Endothelial cell of umbilical vein (primary cell): ENCODE measurements around the gene XIRP1. TPM values are rescaled to one million over a fixed set of nuclear protein-coding genes. Genes with fewer than 3 reads are reported as not detected.

Source experiments
- BruUV-seq: library from RNA; stranded (reverse); fragments of 400-500 nt; replicated peaks from 2 replicates; lab custom pipeline; 2021; lab: Mats Ljungman, UMichigan
- CTCF ChIA-PET: fragments of 300-600, 350-600 bp; sonication (Branson Sonifier 250); formaldehyde crosslinking; loops from one replicate; lab custom pipeline; 2021; ENCODE audit warnings: antibody characterized with exemption, inconsistent platforms; lab: Charles Lee
- POLR2A ChIA-PET: fragments of 300-600, 350-600 bp; sonication (Branson Sonifier 250); formaldehyde crosslinking; loops from one replicate; lab custom pipeline; 2021; ENCODE audit warnings: antibody characterized with exemption, inconsistent platforms; lab: Charles Lee
- DNase-seq: peaks from one replicate; pipeline ENCODE4 v3.0.0-alpha.2; 2011; ENCODE audit warnings: low read depth, low spot score
- FAIRE-seq: peaks from 2 replicates; lab custom pipeline; 2011; peaks lifted over from hg19 to GRCh38; lab: Jason Lieb, UNC
- H2AFZ ChIP-seq: 2 replicates; pipeline ENCODE4 v1.6.0; 2012; ENCODE audit warnings: low read depth, low read length, control low read depth, inconsistent platforms
- H3K27ac ChIP-seq: 2 replicates; pipeline ENCODE4 v1.5.1; 2011; ENCODE audit warnings: low read depth, mild to moderate bottlenecking, control low read depth, low read length, moderate library complexity; ENCODE audit not compliant: insufficient read depth
- H3K27me3 ChIP-seq, 2 experiments: 2 replicates each; pipeline versions ENCODE4 v1.6.0 to v1.6.1; 2011; ENCODE audit warnings: low read length in 2 of 2, mixed read lengths in 1 of 2; ENCODE audit not compliant: control insufficient read depth in 2 of 2, insufficient read depth in 2 of 2
- H3K36me3 ChIP-seq, 2 experiments: 2 replicates in 1 of 2; 3 replicates in 1 of 2; pipeline ENCODE4 v1.5.1; 2011; ENCODE audit warnings: low read length in 2 of 2, mild to moderate bottlenecking in 1 of 2, moderate library complexity in 1 of 2; ENCODE audit not compliant: control insufficient read depth in 2 of 2, insufficient read depth in 2 of 2; ENCODE audit errors: extremely low read depth in 1 of 2
- H3K4me1 ChIP-seq: 3 replicates; pipeline ENCODE4 v1.5.1; 2011; ENCODE audit warnings: mild to moderate bottlenecking, low read length; ENCODE audit not compliant: control insufficient read depth, insufficient read depth; ENCODE audit errors: extremely low read depth
- H3K4me2 ChIP-seq: 2 replicates; pipeline ENCODE4 v1.6.1; 2011; ENCODE audit warnings: low read length, control low read depth, mixed read lengths; ENCODE audit not compliant: insufficient read depth
- H3K4me3 ChIP-seq, 3 experiments: fragments of 200-600 bp in 1 of 3; sonication (generic), shearing (Covaris generic) in 1 of 3; replicated peaks in 1 of 3; 2 replicates each; pipeline ENCODE4 v1.5.1; 2011 to 2016; ENCODE audit warnings: control low read depth in 3 of 3, low read length in 3 of 3, mild to moderate bottlenecking in 2 of 3, inconsistent platforms in 1 of 3, low read depth in 1 of 3, moderate library complexity in 1 of 3; ENCODE audit not compliant: insufficient read depth in 1 of 3
- H3K79me2 ChIP-seq: 2 replicates; pipeline ENCODE4 v1.6.0; 2012; ENCODE audit warnings: low read length, inconsistent platforms; ENCODE audit not compliant: control insufficient read depth, insufficient read depth
- H3K9ac ChIP-seq: replicated peaks from 2 replicates; pipeline ENCODE3; 2011; ENCODE audit warnings: low read length, control low read depth; ENCODE audit not compliant: insufficient read depth; ENCODE audit errors: extremely low read depth
- H3K9me1 ChIP-seq: replicated peaks from 3 replicates; pipeline ENCODE4 v1.6.0; 2011; ENCODE audit warnings: mild to moderate bottlenecking, low read length; ENCODE audit not compliant: control insufficient read depth, insufficient read depth; ENCODE audit errors: extremely low read depth
- H3K9me3 ChIP-seq: replicated peaks from 2 replicates; pipeline ENCODE4 v1.5.1; 2012; ENCODE audit warnings: low read length, inconsistent platforms; ENCODE audit not compliant: control insufficient read depth, insufficient read depth
- H4K20me1 ChIP-seq: replicated peaks from 2 replicates; pipeline ENCODE3; 2011; ENCODE audit warnings: mild to moderate bottlenecking, low read length; ENCODE audit not compliant: control insufficient read depth, insufficient read depth; ENCODE audit errors: extremely low read depth
- CTCF ChIP-seq, 2 donors: IDR thresholded peaks; 1 replicate in 1 of 2; 2 replicates in 1 of 2; pipeline ENCODE4 v1.5.1; 2011; ENCODE audit warnings: low read length in 2 of 2, mild to moderate bottlenecking in 2 of 2, moderate library complexity in 2 of 2, control low read depth in 1 of 2, inconsistent platforms in 1 of 2, low read depth in 1 of 2; ENCODE audit not compliant: insufficient read depth in 1 of 2; ENCODE audit errors: extremely low read depth in 1 of 2
- EZH2 ChIP-seq: IDR thresholded peaks from 2 replicates; pipeline ENCODE4 v1.6.1; 2012; ENCODE audit warnings: borderline replicate concordance, low read depth, mild to moderate bottlenecking, moderate library complexity, low read length, inconsistent platforms; ENCODE audit not compliant: severe bottlenecking
- FOS ChIP-seq: IDR thresholded peaks from 2 replicates; pipeline ENCODE4 v1.6.1; 2011; ENCODE audit warnings: mild to moderate bottlenecking, low read length, moderate library complexity, borderline replicate concordance; ENCODE audit not compliant: insufficient read depth
- GATA2 ChIP-seq: IDR thresholded peaks from 2 replicates; pipeline ENCODE4 v1.7.0; 2011; ENCODE audit warnings: low read depth, mild to moderate bottlenecking, moderate library complexity, mixed read lengths, low read length; ENCODE audit not compliant: insufficient read length, insufficient read depth
- JUN ChIP-seq: IDR thresholded peaks from 2 replicates; pipeline ENCODE4 v1.6.1; 2011; ENCODE audit warnings: borderline replicate concordance, low read depth; ENCODE audit not compliant: insufficient read length, insufficient read depth
- MAX ChIP-seq: IDR thresholded peaks from 2 replicates; pipeline ENCODE4 v1.6.1; 2011; ENCODE audit not compliant: insufficient read depth, insufficient read length
- MYC ChIP-seq: IDR thresholded peaks from one replicate; pipeline ENCODE4 v1.6.1; 2011; ENCODE audit warnings: mild to moderate bottlenecking, low read depth, low read length
- POLR2A ChIP-seq: IDR thresholded peaks from 2 replicates; pipeline ENCODE4 v1.6.1; 2012; ENCODE audit warnings: low read depth, mild to moderate bottlenecking, control low read depth, low read length
- POLR2AphosphoS5 ChIP-seq: IDR thresholded peaks from 2 replicates; pipeline ENCODE4 v1.6.1; 2012; ENCODE audit warnings: low read depth, mild to moderate bottlenecking, control low read depth, low read length, moderate library complexity; ENCODE audit not compliant: insufficient read depth
- dilution Hi-C: fragments of 300-500 bp; cut with MboI; formaldehyde crosslinking; loops from one replicate; pipeline ENCODE4 v1.15.0; 2019; ENCODE audit warnings: low sequenced_read_pairs; ENCODE audit not compliant: extremely low pct_ligation_motif_present
- intact Hi-C: fragments of 100-400 bp; cut with micrococcal nuclease; formaldehyde crosslinking; loops from one replicate; pipeline ENCODE4 v1.10.0; 2022
- polyA plus RNA-seq, 4 experiments: library from polyadenylated mRNA; depleted of rRNA in 3 of 4; stranded (reverse) in 3 of 4; unstranded in 1 of 4; fragments of >200 nt; gene quantifications; 2 replicates each; pipeline versions ENCODE4 v1.2.1 to v1.2.3, GENCODE V29; 2011 to 2012; ENCODE audit warnings: missing spikeins in 1 of 4
- total RNA-seq: library from RNA; stranded (reverse); gene quantifications from 2 replicates; pipeline ENCODE4 v1.2.3, GENCODE V29; 2021

XIRP1 gene
- total and polyA plus RNA-seq, 2 donors (not counting 3 experiments of a cell fraction or from before 2014, with no cell fraction given), result not detected

GRCh38 chr3:39220407-39221140 lies 28.2 kb upstream of the XIRP1 start:
- no peak for FAIRE-seq
- Histone ChIP-seq H3K9me3 (no peaks in the 10 kb centered on the region), H2AFZ (no peak overlapping the region), H3K27ac (no peak overlapping the region), H3K9me1 (no peaks in the 10 kb centered on the region), H3K36me3 (no peaks in the 10 kb centered on the region), H3K9ac (no peak overlapping the region), H3K4me3 (no peak overlapping the region), H3K4me2 (no peak overlapping the region), H3K79me2 (no peaks in the 10 kb centered on the region), H3K27me3 (peaks cover 15 to 16% of the 10 kb centered on the region in 2 experiments), H4K20me1 (no peaks in the 10 kb centered on the region), H3K4me1 (no peaks in the 10 kb centered on the region)
- ChIA-PET CTCF (no interaction called here), POLR2A (no interaction called here)
- BruUV-seq, result no TSS peak
- DNase-seq, result no peak
- intact Hi-C loops, result no loop called here
- TF ChIP-seq GATA2, result no peak
- TF ChIP-seq EZH2, result no peak
- TF ChIP-seq MAX, result no peak
- TF ChIP-seq CTCF (IDR thresholded peaks at IDR 0.05; ENCODE audit: extremely low read depth in 1 of 2, insufficient read depth in 1 of 2, low read depth in 1 of 2, low read length in 2 of 2), result no peak
- TF ChIP-seq POLR2A, result no peak
- no peak for TF ChIP-seq JUN
- TF ChIP-seq MYC, result no peak
- TF ChIP-seq FOS, result no peak
- TF ChIP-seq POLR2AphosphoS5, result no peak
- dilution Hi-C loops, result no loop called here
